ENCODE measurements around the gene PGA5.
"Not testable (repeated sequence)": the region's sequence is repeated elsewhere in the genome, so short reads cannot be mapped to it uniquely, and the experiment has no call there.

The PGA5 gene

GRCh38 chr11:61229458-61229857 is 11.5 kb upstream of the PGA5 start:
- not testable (repeated sequence) for DNase-seq

- not testable (repeated sequence) for DNase-seq
Measured at GRCh38 chr11:61231033-61231432, 9.9 kb upstream of the PGA5 start.

GRCh38 chr11:61231585-61231984 is 9.4 kb upstream of the PGA5 start:
- DNase-seq: not testable (repeated sequence)

- not testable (repeated sequence) for DNase-seq
Measured at GRCh38 chr11:61232548-61233145, 8.3 kb upstream of the PGA5 start.

- DNase-seq: not testable (repeated sequence)
Measured at GRCh38 chr11:61237130-61237529, 3.8 kb upstream of the PGA5 start.

GRCh38 chr11:61240288-61240687 is 687 bp upstream of the PGA5 start:
- DNase-seq: not testable (repeated sequence)

GRCh38 chr11:61241526-61241925 is 551 bp downstream of the PGA5 start:
- DNase-seq: not testable (repeated sequence)

GRCh38 chr11:61245284-61245964 is 4.4 kb downstream of the PGA5 start:
- DNase-seq: not testable (repeated sequence)

- DNase-seq: not testable (repeated sequence)
Measured at GRCh38 chr11:61248071-61248470, 7.1 kb downstream of the PGA5 start.

GRCh38 chr11:61249201-61249600 is 8.2 kb downstream of the PGA5 start:
- DNase-seq: not testable (repeated sequence)

GRCh38 chr11:61250796-61251765 is 10.1 kb downstream of the PGA5 start:
- peak; percentile 91 for DNase-seq

GRCh38 chr11:61252332-61252731 is 11.4 kb downstream of the PGA5 start:
- DNase-seq: not testable (repeated sequence)

- peak; percentile 46 for DNase-seq
Measured at GRCh38 chr11:61254403-61255025, 13.5 kb downstream of the PGA5 start.

GRCh38 chr11:61256710-61257482 is 15.9 kb downstream of the PGA5 start:
- no peak for DNase-seq

GRCh38 chr11:61258546-61258945 is 17.6 kb downstream of the PGA5 start:
- DNase-seq: no peak

- DNase-seq: no peak
Measured at GRCh38 chr11:61259363-61259762, 18.4 kb downstream of the PGA5 start.

- no peak for DNase-seq
Measured at GRCh38 chr11:61264371-61264770, 23.4 kb downstream of the PGA5 start.

- no peak for DNase-seq
Measured at GRCh38 chr11:61264795-61265194, 23.8 kb downstream of the PGA5 start.

GRCh38 chr11:61265357-61265756 is 24.4 kb downstream of the PGA5 start:
- no peak for DNase-seq

- DNase-seq: no peak
Measured at GRCh38 chr11:61266602-61267001, 25.6 kb downstream of the PGA5 start.

- no peak for DNase-seq
Measured at GRCh38 chr11:61267437-61267841, 26.5 kb downstream of the PGA5 start.

Data from right hindlimb (tissue), 1 donor.